Keratinocyte (primary cell): ENCODE data around the gene MAP4. TPM values are rescaled to one million over a fixed set of nuclear protein-coding genes. Genes with fewer than 3 reads are reported as not detected.

Source experiments
- DNase-seq: peaks from one replicate; pipeline ENCODE4 v3.0.0-alpha.2; 2011; ENCODE audit warnings: low read depth, missing footprints, low spot score
- FAIRE-seq: peaks from 2 replicates; lab custom pipeline; 2011; peaks lifted over from hg19 to GRCh38; lab: Jason Lieb, UNC
- H2AFZ ChIP-seq: 2 replicates; pipeline ENCODE4 v1.6.0; 2012; ENCODE audit warnings: low read length, control low read depth, inconsistent platforms; ENCODE audit not compliant: control insufficient read depth
- H3K27ac ChIP-seq: 2 replicates; pipeline ENCODE4 v1.5.1; 2011; ENCODE audit warnings: low read length; ENCODE audit not compliant: control insufficient read depth, insufficient read depth
- H3K27me3 ChIP-seq: 3 replicates; pipeline ENCODE4 v1.6.0; 2011; ENCODE audit warnings: low read length; ENCODE audit not compliant: control insufficient read depth, insufficient read depth; ENCODE audit errors: extremely low read depth
- H3K36me3 ChIP-seq, 2 experiments: 2 replicates in 1 of 2; 3 replicates in 1 of 2; pipeline ENCODE4 v1.5.1; 2011; ENCODE audit warnings: low read length in 2 of 2, mild to moderate bottlenecking in 1 of 2; ENCODE audit not compliant: control insufficient read depth in 2 of 2, insufficient read depth in 2 of 2; ENCODE audit errors: extremely low read depth in 1 of 2
- H3K4me1 ChIP-seq: 3 replicates; pipeline ENCODE4 v1.5.1; 2011; ENCODE audit warnings: low read length; ENCODE audit not compliant: control insufficient read depth, insufficient read depth; ENCODE audit errors: extremely low read depth
- H3K4me2 ChIP-seq: 3 replicates; pipeline ENCODE4 v1.6.0; 2011; ENCODE audit warnings: low read depth, low read length; ENCODE audit not compliant: control insufficient read depth, insufficient read depth; ENCODE audit errors: extremely low read depth
- H3K4me3 ChIP-seq, 3 experiments: fragments of 200-600 bp in 1 of 3; sonication (generic) in 1 of 3; 2 replicates in 2 of 3; 3 replicates in 1 of 3; pipeline ENCODE4 v1.5.1; 2011 to 2016; ENCODE audit warnings: low read length in 3 of 3, mild to moderate bottlenecking in 3 of 3, control low read depth in 2 of 3, inconsistent platforms in 1 of 3, low read depth in 1 of 3, mixed read lengths in 1 of 3, mixed run types in 1 of 3, moderate library complexity in 1 of 3; ENCODE audit not compliant: control insufficient read depth in 2 of 3, insufficient read depth in 2 of 3; ENCODE audit errors: extremely low read depth in 1 of 3
- H3K79me2 ChIP-seq: 2 replicates; pipeline ENCODE4 v1.6.0; 2012; ENCODE audit warnings: low read length; ENCODE audit not compliant: control insufficient read depth, insufficient read depth
- H3K9ac ChIP-seq: 3 replicates; pipeline ENCODE4 v1.6.0; 2011; ENCODE audit warnings: low read length; ENCODE audit not compliant: control insufficient read depth, insufficient read depth; ENCODE audit errors: extremely low read depth
- H3K9me1 ChIP-seq: 3 replicates; pipeline ENCODE4 v1.6.0; 2011; ENCODE audit warnings: low read length; ENCODE audit not compliant: control insufficient read depth, insufficient read depth; ENCODE audit errors: extremely low read depth
- H3K9me3 ChIP-seq: 2 replicates; pipeline ENCODE4 v1.5.1; 2012; ENCODE audit warnings: low read depth, low read length; ENCODE audit not compliant: control insufficient read depth
- H4K20me1 ChIP-seq: 3 replicates; pipeline ENCODE4 v1.6.0; 2011; ENCODE audit warnings: low read length; ENCODE audit not compliant: control insufficient read depth, insufficient read depth; ENCODE audit errors: extremely low read depth
- CTCF ChIP-seq, 3 experiments: IDR thresholded peaks in 1 of 3; conservative IDR thresholded peaks in 1 of 3; optimal IDR thresholded peaks in 1 of 3; 2 replicates in 2 of 3; 3 replicates in 1 of 3; pipeline versions ENCODE3 to v1.5.1; 2011; ENCODE audit warnings: low read length in 3 of 3, mild to moderate bottlenecking in 3 of 3, moderate library complexity in 2 of 3, control low read depth in 1 of 3, inconsistent platforms in 1 of 3; ENCODE audit not compliant: insufficient read depth in 2 of 3; ENCODE audit errors: extremely low read depth in 1 of 3
- EZH2 ChIP-seq: IDR thresholded peaks from one replicate; pipeline ENCODE4 v1.6.1; 2012; ENCODE audit warnings: inconsistent platforms, mild to moderate bottlenecking, low read length, moderate library complexity
- dilution Hi-C: fragments of 300-500 bp; cut with MboI; formaldehyde crosslinking; loops from one replicate; pipeline ENCODE4 v1.7.0; 2020; ENCODE audit warnings: low sequenced_read_pairs; ENCODE audit not compliant: extremely low pct_ligation_motif_present
- polyA plus RNA-seq, 5 experiments: library from polyadenylated mRNA; depleted of rRNA in 3 of 5; stranded (reverse) in 3 of 5; stranded (forward) in 1 of 5; unstranded in 1 of 5; fragments of >200 nt; gene quantifications; 1 replicate in 1 of 5; 2 replicates in 3 of 5; 3 replicates in 1 of 5; pipeline versions ENCODE4 v1.2.1 to v1.2.3, GENCODE V29; 2011 to 2012; ENCODE audit warnings: missing spikeins in 2 of 5, low read depth in 1 of 5, low replicate concordance in 1 of 5

Gene MAP4
- polyA plus RNA-seq, 1 donor (not counting 4 experiments of a cell fraction or from before 2014, with no cell fraction given) = 110 TPM

GRCh38 chr3:47847260-47847659 lies 169.0 kb downstream of the MAP4 start:
- H2AFZ ChIP-seq = no peak overlapping the region
- no peak overlapping the region for H3K4me2 ChIP-seq
- H3K9me3 ChIP-seq = no peaks in the 10 kb centered on the region
- H3K27me3 ChIP-seq = no peaks in the 10 kb centered on the region
- no peak overlapping the region for H3K9ac ChIP-seq
- H3K9me1 ChIP-seq = no peaks in the 10 kb centered on the region
- FAIRE-seq = no peak
- no peaks in the 10 kb centered on the region for H3K4me1 ChIP-seq
- dilution Hi-C loops = no loop called here
- peaks cover 23% of the 10 kb centered on the region for H4K20me1 ChIP-seq
- DNase-seq = no peak
- no peak overlapping the region for H3K27ac ChIP-seq
- no peaks in the 10 kb centered on the region for H3K79me2 ChIP-seq
- H3K4me3 ChIP-seq = no peak overlapping the region
- TF ChIP-seq CTCF (optimal IDR thresholded peaks at IDR 0.05 in 1 of 3, IDR thresholded peaks at IDR 0.05 in 1 of 3, conservative IDR thresholded peaks at IDR 0.05 in 1 of 3; ENCODE audit: extremely low read depth in 1 of 3, insufficient read depth in 2 of 3, low read length in 3 of 3) = peak in 1 of 3 experiments; percentile 9
- no peak for TF ChIP-seq EZH2
- H3K36me3 ChIP-seq = peaks cover 61 to 77% of the 10 kb centered on the region in 2 experiments

GRCh38 chr3:47846880-47847248 lies 169.4 kb downstream of the MAP4 start:
- Histone ChIP-seq H3K36me3 (peaks cover 61 to 76% of the 10 kb centered on the region in 2 experiments), H3K4me1 (no peaks in the 10 kb centered on the region), H3K9me3 (no peaks in the 10 kb centered on the region), H3K79me2 (no peaks in the 10 kb centered on the region), H3K27me3 (no peaks in the 10 kb centered on the region), H3K4me2 (no peak overlapping the region), H3K4me3 (no peak overlapping the region), H3K9me1 (no peaks in the 10 kb centered on the region), H3K9ac (no peak overlapping the region), H4K20me1 (peaks cover 23% of the 10 kb centered on the region), H3K27ac (no peak overlapping the region), H2AFZ (no peak overlapping the region)
- dilution Hi-C loops = no loop called here
- no peak for TF ChIP-seq CTCF (optimal IDR thresholded peaks at IDR 0.05 in 1 of 3, IDR thresholded peaks at IDR 0.05 in 1 of 3, conservative IDR thresholded peaks at IDR 0.05 in 1 of 3; ENCODE audit: extremely low read depth in 1 of 3, insufficient read depth in 2 of 3, low read length in 3 of 3)
- TF ChIP-seq EZH2 = no peak
- DNase-seq = no peak
- no peak for FAIRE-seq
